CD4-positive, alpha-beta T cell treated with Interleukin-21 for 1 hour (primary cell): Measurements from ENCODE around the gene EXOC6.

Source experiments
- DNase-seq: peaks from one replicate; pipeline ENCODE4 v3.0.0-alpha.2; 2020

Gene EXOC6

DNA sequence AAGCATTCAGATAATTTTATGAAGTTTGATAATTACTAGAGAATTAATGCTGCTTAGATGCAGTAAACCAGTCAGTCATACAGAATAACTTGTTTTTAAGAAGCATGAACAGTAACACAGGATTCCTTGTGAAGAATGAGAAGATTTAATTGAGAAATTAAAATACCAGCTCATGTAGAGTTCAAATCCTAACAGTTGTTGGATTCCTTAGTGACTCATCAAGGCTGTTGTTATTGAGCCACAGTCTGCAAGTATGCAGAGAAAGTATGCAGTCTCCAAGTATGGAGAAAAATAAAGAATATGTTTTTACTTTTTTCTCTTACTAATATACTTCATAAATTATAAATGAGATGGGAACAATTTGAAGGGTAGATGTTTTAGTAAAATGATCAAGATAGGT lies 182.1 kb downstream of the EXOC6 start:
- no peak for DNase-seq

DNA sequence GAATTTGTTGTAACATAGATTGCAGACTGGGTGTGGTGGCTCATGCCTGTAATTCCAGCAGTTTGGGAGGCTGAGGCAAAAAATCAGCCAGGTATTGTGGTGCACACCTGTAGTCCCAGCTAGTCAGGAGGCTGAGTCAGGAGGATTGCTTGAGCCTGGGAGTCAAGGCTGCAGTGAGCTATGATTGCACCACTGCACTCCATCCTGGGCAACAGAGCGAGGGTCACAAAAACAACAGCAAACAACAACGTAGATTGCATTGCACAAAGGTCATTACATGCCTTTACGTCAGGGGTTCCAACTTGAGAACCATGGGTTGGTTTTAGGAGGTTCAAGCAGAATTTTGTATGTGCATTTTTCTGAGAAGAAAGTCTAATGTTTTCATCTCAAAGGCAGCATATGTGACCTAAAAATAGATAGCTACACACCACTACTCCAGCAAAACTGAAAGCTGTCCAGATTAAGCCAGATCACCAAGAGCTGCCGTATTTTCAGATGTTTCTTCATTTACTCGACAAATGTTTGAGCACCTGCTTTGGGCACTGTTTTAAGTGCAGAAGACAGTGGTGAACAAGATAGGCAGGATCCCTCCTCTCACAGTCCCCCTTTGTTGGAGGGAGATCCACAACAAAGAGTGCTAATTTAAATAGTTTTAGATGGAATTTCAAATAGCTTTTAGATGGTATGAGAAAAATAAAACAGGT lies 183.9 kb downstream of the EXOC6 start:
- DNase-seq, result no peak

DNA sequence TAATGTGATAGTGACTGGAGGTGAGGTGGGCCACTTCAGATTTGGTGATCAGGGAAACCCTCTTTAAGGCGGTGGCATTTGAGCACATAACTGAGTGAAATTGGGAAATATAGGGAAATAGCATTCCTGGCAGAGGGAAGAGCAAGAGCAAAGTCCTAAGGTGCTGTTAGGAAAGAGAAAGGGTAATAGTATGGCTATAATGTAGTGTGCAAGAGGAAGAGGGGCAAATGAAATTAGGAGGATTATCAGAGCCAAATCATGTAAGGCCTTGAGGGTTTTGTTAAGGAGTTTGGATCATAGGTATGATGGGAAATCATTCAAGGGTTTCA lies 184.5 kb downstream of the EXOC6 start:
- no peak for DNase-seq

DNA sequence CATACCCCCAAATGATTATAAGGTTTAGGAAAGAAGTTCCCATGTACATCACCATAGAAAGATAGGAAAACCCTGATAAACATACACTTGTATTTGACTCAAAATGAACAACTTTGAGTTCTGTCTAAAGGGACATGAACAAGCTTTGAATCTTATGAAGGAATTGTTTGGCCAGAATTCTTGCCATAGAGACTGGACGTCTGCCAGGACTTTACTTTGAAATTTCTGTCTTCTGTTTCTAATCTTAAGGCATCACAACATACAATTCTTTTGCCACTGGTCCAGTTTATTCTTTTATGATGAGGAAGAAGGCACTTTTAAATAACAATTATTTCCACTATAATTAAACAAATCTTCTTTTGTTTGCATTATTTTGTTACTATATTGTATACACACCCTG lies 186.1 kb downstream of the EXOC6 start:
- DNase-seq, result no peak

DNA sequence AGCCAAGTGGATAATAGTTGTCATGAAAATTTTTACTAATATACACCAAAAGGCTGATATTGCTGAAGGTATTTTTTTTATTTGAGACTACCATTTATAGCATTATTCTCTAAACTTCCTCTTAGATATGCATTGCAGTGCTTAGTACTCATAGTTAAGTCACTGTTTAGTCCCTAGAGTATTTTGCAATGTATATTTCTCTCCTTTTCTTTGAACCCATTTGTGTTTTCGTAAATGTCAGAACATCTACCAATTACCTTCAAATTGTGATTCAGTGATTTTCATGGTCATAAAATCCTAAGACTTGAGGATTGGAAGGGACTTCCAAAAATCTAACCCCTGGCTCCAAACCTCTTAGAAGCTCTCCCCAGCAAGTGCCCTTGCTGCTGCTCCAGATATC lies 190.8 kb downstream of the EXOC6 start:
- no peak for DNase-seq

DNA sequence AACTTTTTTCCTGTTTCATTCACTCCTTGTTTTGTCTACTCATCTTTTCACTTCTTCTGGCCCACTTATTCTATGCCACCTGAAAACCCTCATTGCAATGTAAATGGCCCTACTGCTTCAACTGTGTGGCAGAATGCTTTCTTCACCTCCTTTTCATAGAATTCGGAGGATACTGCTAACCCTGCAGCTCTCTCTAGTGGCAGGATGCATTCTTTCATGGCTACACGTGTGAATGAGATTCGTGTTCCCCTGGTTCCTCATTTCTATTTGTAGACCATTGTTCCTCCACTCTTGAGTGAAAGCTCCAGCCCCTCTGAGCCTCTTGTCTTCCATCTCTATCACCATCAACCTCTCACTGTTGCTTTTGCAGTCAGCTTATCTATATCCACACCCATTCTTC lies 191.4 kb downstream of the EXOC6 start:
- no peak for DNase-seq

DNA sequence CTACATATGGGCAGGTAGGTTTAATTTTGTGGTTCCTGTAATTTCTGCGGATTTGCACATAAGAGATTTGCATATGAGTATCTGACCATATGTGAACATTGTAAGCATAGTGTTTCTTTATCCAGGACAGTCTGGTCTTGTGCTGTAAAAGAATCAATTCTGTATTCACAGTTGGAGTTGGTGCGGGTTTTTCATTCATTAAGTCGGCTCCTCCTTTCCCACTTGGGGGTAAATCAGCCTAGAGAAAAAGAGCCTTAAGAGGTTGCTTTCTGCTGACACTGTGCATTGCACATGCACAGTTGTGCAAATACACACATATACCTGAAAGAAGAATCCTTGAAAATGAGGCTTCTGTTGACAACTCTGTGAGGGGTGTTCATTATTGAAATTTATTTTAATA lies 206.2 kb downstream of the EXOC6 start:
- no peak for DNase-seq

DNA sequence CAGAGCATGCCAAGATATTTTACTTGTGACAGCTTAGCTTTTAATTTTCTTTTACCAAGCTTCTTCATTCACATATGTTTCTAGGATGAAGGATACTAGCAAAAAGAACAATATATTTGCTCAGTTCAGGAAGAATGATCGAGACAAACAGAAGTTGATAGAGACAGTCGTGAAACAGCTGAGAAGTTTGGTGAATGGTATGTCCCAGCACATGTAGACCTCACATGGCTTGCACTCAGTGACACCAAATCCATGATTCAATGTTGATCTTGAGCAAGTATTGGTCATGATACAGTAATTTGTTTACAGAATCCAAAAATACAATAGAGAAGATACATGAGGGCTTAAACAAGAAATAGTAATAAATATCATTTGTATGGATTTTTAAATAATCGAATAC lies 209.8 kb downstream of the EXOC6 start:
- DNase-seq, result no peak

DNA sequence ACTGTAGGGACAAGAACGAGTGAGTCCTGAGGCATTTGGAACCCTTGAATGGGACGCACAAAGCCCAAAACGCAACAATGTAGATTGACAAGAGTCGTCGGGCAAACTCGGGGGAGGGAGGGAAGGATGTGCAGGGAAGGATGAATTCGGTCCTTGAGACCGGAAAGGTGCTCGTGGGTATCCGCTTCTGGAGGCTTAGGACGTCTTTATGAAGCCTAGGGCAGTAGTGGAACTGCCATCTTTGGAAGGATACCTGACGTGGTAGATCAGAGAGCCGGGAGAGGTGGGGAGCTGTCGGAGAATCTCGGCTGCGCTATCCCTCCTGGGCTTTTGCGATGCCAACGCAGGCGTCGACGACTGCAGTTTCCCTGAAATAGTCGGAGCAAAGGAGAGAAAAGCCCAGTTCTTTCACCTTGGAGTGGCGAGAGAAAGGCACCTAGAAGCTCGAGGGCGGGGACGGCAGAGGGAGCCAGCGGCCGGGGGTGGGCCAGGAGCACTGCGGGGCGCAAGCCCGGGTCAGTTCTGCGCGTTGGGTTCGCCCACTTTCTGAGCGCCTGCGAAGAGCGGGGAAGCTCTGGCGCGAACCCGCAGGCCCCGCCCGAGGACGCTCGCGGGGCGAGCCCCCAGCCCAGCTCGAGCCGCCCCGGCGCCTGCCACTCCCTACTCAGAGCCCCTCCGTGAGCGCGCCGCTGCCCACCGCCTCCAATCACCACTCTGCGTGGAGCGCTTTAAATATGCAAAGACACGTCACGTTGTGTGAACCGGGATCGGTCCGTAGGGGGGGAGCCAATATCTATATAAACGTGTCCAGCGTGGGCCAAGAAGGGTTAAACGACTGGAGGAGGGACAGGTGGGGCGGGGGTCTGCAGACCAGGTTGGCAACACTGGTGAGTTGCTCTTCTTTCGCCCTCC lies 211.9 kb downstream of the EXOC6 start, which contains the start of gene CYP26C1:
CYP26C1 (plus strand) TSS at position 824 of the 912 bp plus-strand sequence. CDS start 466 bp downstream, outside the sequence.
- DNase-seq, result no peak

DNA sequence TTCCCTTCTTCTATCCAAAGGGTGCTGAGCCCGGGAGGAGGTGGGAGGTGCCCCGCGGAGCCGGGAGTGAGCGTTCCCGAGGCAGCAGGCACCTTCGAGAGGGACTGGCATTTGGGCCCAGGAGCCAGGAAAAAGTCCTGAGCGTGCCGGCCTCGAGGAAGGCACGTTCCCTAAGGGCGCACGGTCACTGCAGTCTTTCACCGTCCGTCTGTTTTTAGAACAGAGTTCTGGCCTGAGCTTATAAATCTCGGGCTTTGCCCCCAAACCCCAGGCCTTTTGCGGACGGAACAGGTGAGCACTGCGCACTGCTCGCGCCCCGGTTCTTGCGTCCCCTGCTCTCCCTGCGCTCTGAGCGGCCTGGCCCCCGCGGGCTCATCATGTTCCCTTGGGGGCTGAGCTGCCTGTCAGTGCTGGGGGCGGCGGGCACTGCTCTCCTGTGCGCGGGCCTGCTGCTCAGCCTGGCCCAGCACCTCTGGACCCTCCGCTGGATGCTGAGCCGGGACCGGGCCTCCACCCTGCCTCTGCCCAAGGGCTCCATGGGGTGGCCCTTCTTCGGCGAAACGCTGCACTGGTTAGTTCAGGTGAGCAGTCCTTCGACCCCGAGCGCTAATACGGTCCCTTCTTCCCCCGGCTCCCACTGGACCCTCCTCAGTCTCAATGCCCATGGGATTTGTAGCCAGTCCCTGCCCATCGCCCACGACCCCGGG lies 212.7 kb downstream of the EXOC6 start:
- no peak for DNase-seq

DNA sequence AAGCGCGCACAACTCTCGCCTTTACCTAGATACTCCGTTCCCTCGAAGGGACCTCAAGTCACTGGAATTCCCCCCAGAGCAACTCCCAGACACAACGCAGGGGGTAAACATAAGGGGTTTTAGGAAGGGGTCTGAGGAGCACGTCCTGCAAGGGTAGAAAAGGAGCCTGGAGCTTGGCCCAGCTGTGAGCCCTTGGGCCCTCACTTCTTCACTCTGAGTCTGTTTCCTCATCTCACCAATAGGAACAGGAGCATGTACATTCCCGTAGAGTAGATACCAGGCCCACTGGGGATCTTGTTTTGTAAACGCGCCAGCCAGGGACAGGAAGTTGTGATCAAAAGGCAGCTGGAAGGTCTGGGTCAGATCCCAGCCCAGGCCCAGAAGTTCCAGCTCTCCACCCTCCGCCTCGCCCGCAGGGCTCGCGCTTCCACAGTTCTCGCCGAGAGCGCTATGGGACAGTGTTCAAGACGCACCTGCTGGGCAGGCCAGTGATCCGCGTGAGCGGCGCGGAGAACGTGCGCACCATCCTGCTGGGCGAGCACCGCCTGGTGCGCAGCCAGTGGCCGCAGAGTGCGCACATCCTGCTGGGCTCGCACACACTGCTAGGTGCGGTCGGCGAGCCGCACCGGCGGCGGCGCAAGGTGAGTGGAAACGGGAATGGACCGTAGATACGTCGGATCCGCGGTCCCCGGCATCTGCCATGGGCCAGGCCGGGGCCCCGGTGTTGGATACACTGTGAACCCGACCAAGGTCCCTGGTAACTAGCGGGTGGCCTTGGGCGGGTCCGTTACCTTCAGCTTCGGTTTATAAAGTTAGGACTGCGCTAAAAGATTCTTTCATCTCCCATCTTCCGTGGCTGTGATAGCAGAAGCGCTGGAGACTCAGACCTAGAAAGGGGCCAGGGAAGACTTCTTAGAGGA lies 213.5 kb downstream of the EXOC6 start:
- no peak for DNase-seq

DNA sequence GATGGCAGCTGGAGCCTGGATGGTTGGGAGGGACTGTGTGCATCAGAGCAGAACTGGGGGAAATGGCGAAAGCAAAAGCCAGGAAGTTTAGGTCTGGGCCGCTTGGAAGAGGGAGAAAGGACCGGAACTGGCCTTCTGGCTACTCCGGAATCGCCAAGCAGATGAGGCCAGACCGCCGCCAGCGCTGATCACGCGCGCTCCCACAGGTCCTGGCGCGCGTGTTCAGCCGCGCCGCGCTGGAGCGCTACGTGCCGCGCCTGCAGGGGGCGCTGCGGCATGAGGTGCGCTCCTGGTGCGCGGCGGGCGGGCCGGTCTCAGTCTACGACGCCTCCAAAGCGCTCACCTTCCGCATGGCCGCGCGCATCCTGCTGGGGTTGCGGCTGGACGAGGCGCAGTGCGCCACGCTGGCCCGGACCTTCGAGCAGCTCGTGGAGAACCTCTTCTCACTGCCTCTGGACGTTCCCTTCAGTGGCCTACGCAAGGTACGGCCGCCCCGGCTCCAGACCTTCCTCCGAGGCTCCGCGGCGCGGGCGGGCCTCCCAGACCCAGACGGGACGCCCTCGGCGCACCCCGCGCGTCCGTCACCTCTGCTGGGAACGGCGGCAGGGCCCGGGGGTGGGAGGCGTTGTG lies 214.3 kb downstream of the EXOC6 start:
- DNase-seq, result peak; percentile 24

DNA sequence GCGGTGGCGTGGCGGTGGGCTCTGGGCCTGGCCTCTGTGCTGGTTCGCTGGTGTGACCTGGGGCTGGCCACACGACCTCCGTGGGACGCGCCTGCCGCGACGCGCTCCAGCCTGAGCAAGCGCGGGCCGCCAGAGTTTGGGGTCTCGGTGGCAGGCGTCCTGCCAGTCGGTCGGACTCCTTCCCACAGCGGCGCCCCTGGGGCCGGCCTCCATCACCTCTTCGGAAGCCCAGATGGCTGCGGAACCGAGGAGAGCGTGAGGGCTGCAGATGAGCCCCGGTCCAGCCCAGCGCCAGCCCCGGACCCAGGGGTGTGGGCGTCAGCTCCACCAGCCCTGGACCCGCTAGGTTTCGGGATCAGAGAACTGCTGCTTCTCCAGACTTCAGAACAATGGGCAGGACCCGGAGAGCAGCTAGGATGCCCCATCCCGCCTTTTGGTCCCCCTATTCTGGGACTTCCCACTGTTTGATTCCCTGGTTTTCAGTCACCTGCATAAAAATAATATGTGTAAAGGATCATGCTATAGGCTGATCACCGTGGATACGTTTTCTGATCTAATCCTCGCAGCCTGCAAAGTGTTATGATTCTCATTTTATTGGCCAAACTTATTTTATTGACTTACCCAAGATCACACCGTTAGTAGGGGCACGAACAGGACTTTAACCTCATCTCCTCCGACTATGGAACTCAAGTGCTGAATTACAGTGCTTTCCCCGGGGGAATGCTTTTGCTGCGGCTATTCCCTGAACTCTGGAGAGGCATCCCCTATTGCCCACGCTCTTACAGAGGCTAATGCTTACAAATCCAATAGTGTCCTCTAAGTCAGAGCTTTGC lies 215.0 kb downstream of the EXOC6 start:
- no peak for DNase-seq

DNA sequence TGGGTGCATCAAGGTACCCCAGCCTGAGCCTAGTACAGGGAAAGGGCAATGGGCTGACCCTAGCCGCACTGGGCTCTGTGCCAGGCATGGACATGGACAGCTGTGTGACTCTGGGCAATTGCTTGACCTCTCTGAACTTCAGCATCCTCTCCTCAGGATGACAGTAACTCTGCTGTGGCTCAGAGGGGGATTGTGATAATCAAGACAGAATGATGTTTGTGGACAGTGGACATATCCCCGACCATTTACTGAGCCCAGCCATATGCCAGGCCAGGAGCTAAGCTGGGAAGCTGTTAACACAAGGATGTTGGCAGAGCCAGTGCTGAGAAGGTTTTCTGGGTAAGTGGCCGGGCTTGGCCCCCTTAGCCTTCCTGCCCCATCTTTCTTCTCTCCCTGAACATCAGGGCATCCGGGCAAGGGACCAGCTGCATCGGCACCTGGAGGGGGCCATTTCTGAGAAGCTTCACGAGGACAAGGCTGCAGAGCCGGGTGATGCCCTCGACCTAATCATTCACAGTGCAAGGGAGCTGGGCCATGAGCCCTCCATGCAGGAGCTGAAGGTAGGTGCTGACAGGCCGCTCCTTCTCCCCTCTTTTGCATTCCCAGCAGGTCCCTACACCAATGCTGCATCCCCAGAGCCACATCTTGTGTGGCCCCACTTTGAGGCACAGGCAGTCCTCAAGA lies 215.8 kb downstream of the EXOC6 start:
- DNase-seq, result no peak

DNA sequence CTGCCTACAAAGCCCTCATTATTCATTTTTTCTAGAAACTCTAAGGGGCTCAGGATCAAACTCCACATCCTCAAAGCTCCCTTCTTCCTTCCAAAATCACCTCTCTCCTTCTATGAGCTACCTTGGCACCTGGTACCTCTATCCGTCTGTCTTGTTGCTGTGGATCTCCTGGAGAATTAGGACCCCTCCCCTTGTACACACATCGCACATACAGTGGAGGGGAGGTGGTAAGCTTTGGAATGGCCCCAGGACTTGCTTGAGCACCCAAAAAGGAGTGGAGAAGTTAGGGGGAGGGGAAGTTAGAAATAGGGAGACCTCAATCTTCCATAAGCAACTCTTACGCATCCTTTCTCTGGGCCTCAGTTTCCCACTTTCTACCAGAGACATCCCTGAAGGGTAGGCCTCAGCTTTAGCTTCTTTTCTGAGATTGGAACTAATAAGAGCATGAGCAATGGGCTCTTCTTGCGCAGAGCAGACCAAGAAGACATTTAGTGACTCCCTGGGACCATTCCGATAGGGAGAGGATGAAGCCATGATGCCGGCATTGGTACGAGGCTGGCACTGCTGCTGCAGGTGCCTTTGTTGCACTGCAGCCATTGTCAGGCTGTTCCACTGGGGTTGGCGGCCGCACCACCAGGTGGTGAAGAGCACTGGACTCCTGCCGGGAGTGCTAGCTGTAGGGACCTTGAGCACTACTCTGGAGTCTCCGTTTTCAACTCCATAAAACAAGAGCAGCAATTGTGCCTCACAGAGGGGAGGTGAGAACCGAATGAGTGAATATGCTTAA lies 216.7 kb downstream of the EXOC6 start:
- no peak for DNase-seq

DNA sequence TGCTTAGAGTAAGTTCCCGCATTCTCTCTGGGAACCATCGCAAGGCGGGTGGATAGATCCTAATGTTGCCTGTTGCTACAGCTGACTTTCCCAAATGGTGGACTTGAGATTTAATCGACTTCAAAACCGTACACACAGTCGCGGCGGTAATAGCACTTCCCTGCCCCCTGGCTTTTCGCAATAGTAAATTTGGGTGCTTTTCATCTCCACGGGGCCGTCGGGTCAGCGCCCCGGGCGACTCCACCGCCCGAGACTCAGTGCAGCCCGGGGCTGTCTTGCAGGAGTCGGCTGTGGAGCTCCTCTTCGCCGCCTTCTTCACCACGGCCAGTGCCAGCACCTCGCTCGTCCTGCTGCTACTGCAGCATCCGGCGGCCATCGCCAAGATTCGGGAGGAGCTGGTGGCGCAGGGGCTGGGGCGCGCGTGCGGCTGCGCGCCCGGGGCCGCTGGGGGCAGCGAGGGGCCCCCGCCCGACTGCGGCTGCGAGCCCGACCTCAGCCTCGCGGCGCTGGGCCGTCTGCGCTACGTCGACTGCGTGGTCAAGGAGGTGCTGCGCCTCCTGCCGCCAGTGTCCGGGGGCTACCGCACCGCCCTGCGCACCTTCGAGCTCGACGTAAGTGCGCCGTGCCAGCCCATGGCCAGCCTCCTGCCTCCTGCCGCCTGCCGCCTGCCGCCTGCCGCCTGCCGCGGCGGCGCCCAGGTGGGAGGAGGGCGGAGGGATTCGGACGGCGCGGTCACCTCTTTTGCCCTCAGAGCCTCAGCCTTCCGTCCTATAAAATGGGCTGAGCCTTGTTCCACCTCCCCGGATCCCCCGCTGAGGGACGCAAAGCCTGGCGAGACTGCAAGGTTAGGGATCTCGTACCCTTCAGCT lies 217.6 kb downstream of the EXOC6 start:
- DNase-seq, result no peak

DNA sequence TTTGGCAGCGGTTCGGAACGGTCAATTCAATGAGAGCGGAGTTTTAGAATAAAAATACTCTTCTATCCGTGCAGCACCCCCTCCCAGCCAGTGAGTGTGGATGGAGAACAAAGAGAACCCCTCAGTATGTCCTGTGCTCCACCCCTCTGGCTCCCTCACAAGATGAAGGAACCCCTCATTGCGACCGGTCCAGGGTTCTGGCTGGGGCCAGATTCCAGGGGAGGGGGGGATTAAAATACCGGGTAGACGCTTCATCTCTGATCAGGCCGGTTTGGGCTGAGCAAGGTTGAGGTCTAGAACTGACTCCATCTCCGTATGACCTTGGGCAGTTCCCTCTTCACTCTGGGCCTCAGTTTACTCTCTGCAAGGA lies 218.2 kb downstream of the EXOC6 start:
- DNase-seq, result no peak

DNA sequence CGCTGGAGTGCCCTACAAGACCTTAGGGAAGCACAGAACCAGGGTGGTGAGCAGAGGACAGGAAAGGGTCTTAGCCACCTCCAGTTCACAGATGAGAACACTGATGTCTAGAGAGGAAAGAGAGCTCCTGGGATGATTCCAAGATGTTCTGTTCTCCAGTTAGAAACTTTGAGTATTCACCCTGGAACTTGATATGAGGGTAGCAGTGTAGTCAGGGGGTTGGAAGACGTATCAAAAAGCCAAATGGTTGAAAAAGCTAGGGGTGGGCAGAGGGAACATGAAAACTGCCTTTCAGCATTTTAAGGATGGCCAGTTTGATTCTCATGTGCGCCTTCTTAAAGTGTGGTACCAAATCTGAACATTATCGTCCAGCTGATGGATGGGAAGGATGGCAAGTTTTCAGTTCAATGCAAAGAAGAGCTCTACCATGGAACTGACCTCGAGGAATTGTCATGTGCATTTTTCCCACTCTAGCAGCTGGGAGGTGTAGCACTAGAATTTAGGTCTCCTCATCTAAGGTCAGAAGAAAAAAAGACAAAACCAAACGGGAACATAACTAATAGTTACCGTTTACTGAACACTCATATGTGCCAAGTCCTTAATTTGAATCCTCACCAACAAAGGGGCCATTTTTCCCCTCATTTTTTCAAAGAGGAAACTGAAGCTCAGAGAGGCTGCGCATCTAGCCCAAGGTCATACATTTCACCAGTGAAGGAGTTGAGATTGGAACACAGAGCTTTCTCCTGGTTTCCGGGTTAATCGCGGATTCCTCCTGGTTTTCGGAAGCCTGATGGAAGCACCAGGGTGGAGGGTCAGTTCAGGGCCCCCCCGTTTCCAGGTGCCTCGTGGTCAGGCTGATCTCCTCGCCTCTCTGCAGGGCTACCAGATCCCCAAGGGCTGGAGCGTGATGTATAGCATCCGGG lies 219.4 kb downstream of the EXOC6 start:
- no peak for DNase-seq
